Stomach smooth muscle (tissue), 2 donors: ENCODE data around the gene GDPD4.

ENCODE experiments used
- H3K27ac ChIP-seq: one replicate; pipeline ENCODE4 v1.7.0; 2013; ENCODE audit warnings: mild to moderate bottlenecking, low read length, inconsistent platforms
- H3K27me3 ChIP-seq, 2 donors: one replicate each; pipeline ENCODE4 v1.7.0; 2013; ENCODE audit warnings: low read length in 2 of 2; ENCODE audit not compliant: insufficient read depth in 2 of 2, control insufficient read depth in 1 of 2
- H3K36me3 ChIP-seq, 2 donors: one replicate each; pipeline ENCODE4 v1.7.0; 2013; ENCODE audit warnings: low read length in 2 of 2; ENCODE audit not compliant: control insufficient read depth in 2 of 2, insufficient read depth in 2 of 2
- H3K4me1 ChIP-seq: one replicate; pipeline ENCODE4 v1.7.0; 2013; ENCODE audit warnings: low read length; ENCODE audit not compliant: control insufficient read depth, insufficient read depth
- H3K4me3 ChIP-seq, 2 donors: one replicate each; pipeline ENCODE4 v1.7.0; 2013; ENCODE audit warnings: low read length in 2 of 2
- H3K9ac ChIP-seq, 2 donors: one replicate each; pipeline ENCODE4 v1.7.0; 2013; ENCODE audit warnings: low read length in 2 of 2, mild to moderate bottlenecking in 1 of 2
- H3K9me3 ChIP-seq, 2 donors: one replicate each; pipeline ENCODE4 v1.7.0; 2013; ENCODE audit warnings: low read length in 2 of 2; ENCODE audit not compliant: control insufficient read depth in 2 of 2
- donor health status: healthy.
- donor health status: Pancreatic carcinoma.

Gene GDPD4

DNA sequence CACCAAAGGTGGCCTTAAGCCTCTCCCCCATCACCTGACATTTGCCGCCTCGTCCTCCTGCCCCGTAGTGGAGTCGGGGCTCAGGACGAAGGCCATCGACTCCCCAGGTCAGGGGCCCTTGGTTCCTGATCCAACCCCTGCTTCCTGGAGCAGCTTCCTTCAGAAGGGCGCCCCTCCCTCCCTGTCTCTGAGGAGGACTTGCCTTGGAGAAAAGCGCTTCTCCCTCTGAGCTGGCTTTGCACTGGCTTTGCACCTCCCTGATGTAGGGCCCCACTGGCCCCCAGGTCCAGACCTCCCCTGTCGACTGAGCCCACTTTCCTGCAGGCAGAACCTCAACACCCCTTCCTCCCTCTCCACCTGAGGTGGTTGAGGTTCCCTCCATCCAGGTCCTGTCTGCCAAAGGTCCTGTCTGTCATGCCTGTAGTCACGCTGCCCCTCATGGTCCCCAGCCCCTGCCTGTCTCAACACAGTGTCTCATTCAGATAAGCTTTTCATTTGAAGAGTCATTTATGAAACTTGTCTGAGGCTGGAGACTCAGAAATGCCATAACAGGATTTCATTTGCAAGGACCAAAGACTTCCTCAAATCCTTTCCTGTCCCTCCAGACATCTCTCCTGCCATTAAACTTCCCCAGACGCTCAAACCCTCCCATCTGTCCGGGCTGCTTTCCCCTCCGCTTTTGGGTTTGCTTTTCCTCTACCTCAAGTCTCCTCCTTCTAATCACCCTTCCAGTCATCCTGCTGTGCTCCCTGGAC lies 95.0 kb downstream of the GDPD4 start:
- Histone ChIP-seq H3K4me3 (no peak overlapping the region), H3K27me3 (no peaks in the 10 kb centered on the region), H3K36me3 (no peaks in the 10 kb centered on the region), H3K9me3 (no peaks in the 10 kb centered on the region), H3K27ac (no peak overlapping the region), H3K4me1 (peaks cover 5% of the 10 kb centered on the region), H3K9ac (no peak overlapping the region)

DNA sequence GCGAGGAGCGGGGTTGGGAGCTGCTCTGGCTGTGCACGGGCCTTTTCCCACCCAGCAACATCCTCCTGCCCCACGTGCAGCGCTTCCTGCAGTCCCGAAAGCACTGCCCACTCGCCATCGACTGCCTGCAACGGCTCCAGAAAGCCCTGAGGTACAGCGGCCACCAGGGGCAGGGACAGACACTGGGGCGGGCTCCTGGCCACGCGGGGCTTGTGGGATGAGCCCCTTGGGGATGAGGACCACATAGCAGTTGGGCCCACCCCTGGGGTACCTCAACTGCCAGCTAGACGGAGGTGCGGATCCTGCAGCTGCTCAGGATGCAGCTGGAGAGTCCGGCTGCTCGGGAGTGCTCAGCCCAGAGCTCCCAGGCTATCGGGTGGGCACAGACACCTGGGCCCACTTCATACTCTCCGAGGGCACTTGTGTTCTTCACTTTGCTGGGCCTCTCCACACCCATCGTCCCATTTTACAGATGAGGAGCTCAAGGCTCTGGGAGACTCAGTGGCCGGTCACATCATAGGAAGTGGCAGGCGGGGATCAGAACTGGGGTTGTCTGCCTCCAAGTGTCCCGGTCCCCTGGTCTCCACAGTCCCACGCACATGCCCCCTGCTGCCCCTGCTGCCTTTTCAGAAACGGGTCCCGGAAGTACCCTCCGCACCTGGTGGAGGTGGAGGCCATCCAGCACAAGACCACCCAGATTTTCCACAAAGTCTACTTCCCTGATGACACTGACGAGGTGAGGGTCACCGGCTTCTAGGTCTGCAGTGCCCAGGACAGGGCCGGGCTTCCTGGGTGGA lies 95.8 kb downstream of the GDPD4 start:
- H3K9me3 ChIP-seq = no peaks in the 10 kb centered on the region
- H3K4me3 ChIP-seq = no peak overlapping the region
- H3K27ac ChIP-seq = no peak overlapping the region
- no peak overlapping the region for H3K9ac ChIP-seq
- no peaks in the 10 kb centered on the region for H3K36me3 ChIP-seq
- no peaks in the 10 kb centered on the region for H3K27me3 ChIP-seq
- H3K4me1 ChIP-seq = peaks cover 5% of the 10 kb centered on the region

DNA sequence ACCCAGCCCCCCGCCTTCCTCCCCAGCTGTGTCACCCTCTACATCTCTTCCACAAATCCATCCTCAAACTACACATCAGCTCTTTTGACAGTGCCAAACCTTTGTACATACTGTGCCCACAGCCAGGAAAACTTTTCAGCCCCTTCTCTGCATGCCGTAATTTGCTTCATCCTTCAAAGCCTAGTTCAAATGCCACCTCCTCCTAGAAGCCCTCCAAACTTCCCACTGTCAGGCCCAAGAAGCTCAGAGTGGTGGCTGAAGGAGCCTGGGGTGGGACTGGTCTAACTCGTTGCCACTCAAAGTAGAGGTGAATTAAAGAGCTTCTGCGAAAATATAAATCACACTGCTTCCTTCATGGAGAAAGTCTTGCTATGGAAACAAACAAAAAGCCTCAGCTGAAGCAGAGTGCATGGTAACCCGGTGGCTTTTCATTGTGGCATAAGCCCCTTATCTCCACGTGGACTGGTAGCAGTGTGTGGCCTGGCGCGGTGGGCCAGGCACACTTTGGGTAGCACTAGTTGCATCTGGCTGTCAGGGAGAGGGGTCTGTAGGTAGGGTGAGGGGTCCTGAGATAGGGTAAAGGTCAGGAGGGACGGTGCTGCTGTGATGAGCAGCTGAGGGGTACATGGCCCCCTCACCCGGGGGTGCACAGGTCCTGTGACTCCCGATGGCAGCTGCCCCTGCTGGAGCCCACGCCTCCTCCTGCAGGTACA lies 96.6 kb downstream of the GDPD4 start:
- H3K9me3 ChIP-seq = no peaks in the 10 kb centered on the region
- H3K9ac ChIP-seq = no peak overlapping the region
- no peak overlapping the region for H3K4me3 ChIP-seq
- no peak overlapping the region for H3K27ac ChIP-seq
- H3K27me3 ChIP-seq = no peaks in the 10 kb centered on the region
- H3K4me1 ChIP-seq = peaks cover 5% of the 10 kb centered on the region
- H3K36me3 ChIP-seq = no peaks in the 10 kb centered on the region

DNA sequence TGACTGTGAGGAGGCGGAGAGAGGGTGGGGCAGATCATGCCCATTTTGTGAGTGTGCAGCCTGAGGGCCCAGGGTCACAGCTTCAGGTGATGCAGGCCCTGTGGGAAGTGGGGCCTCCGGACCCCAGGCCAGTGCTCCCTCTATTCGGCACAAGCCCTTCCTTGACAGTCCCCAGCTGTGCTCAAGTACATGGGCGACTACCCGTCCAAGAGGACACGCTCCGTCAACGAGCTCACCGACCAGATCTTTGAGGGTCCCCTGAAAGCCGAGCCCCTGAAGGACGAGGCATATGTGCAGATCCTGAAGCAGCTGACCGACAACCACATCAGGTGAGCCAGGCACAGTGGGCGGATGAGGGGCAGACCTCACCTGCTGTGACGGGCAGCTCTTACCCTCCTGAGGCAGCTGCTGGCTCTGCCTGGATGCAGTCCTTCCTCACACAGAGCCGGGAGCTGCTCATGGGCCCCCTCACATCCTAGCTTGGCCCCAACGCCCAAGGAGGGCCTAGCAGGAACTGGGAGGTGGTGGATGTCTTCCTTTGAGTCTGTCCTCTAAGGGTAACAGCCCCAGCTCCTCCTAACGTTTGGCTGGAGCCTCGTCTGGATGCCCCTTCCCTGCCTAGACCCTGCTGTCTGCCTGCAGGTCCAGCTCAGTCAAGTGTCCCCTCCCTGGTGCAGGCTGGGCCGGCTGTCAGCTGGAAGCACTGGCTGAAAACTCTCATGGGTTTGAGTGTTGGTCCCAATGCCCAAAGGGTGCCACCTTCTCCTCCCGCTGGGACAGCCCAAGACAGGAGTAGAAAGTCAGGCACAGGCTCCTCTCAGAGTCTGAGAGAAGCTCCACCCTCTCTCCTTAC lies 97.4 kb downstream of the GDPD4 start:
- H3K36me3 ChIP-seq = no peaks in the 10 kb centered on the region
- no peaks in the 10 kb centered on the region for H3K27me3 ChIP-seq

DNA sequence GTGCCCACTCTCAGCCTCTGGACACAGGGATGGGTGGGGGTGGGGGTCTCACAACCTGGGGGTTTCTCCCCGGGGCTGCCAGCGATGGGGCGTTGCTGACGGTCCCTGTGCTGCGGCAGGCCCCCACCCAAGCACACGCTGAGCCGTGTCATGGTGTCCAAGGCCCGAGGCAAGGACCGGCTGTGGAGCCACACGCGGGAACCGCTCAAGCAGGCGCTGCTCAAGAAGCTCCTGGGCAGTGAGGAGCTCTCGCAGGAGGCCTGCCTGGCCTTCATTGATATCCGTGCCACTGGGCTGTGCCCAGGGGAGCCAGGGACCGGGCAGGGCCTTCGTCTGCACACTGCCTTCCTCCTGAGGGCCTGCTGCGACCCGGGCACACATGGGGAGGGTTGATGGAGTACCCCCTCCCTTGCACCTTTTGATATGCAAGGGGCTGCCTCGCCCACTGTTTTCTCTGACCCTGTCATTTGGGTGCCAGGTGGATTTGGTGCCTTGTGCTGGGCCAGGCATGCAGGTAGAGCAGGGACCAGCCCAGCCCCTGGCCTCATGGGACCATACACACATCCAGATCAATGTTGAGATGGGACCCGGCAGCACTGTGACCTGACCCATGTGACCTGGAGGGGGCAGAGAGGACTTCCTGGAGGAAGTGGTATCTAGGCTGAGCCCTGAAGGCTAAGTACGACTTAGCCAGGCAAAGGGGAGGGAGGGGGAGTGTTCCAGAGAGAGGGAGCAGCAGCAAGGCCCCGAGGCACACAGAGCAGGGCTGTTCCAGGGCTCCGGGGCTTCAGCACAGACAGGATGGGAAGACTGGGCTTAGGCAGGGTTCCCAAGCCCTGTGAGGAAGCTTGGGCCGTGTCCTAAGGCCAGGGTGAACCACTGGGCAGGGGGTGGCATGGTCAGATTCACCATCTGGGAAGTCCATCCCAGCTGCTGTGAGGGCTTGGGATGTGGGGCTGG lies 98.3 kb downstream of the GDPD4 start:
- no peak overlapping the region for H3K4me3 ChIP-seq
- H3K27ac ChIP-seq = no peak overlapping the region
- H3K27me3 ChIP-seq = no peaks in the 10 kb centered on the region
- peaks cover 5% of the 10 kb centered on the region for H3K4me1 ChIP-seq
- no peaks in the 10 kb centered on the region for H3K9me3 ChIP-seq
- no peaks in the 10 kb centered on the region for H3K36me3 ChIP-seq
- no peak overlapping the region for H3K9ac ChIP-seq

More for the DNA sequence above, 97.4 kb downstream of the GDPD4 start:
- no peak overlapping the region for H3K4me3 ChIP-seq
- H3K27ac ChIP-seq = no peak overlapping the region
- H3K4me1 ChIP-seq = peaks cover 5% of the 10 kb centered on the region
- H3K9me3 ChIP-seq = no peaks in the 10 kb centered on the region
- H3K9ac ChIP-seq = no peak overlapping the region

DNA sequence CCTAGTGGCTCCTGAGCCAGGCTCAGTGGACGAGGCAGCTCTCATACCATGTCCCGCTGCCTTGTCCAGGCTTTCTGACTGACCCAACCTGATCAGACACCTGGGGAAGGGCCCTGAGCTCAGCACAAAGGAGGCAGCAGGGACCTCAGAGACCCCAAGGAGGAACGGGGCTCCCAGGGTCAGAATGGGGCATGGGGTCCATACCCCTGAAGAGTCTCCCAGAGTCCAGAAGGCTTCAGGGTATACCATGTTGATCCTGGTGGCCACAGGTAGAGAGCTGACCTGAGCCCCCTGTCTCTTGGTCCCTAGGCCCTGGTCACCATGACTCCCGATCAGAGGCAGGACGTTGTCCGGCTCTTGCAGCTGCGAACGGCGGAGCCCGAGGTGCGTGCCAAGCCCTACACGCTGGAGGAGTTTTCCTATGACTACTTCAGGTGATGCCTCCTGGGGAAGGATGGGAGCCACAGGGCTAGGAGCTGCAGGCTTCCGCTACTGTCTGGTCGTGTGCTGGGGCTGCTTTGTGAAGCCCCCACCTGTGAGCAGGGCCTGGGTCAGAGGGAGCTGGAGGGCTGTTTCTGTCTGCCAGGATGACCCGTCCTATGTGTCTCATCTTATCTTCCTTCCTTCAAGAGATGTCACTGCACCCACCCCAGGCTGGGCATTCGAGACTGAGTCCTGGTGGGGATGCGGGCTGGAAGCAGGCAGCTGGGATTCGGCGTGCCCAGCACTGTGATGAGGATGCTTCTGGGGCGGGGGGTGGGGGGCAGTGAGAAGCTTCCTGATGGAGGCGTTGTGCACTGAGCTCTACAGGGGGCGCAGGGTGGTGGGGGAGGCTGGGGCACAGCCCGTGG lies 99.3 kb downstream of the GDPD4 start:
- Histone ChIP-seq H3K36me3 (no peaks in the 10 kb centered on the region), H3K4me3 (no peak overlapping the region), H3K4me1 (no peaks in the 10 kb centered on the region), H3K27ac (no peak overlapping the region), H3K9ac (no peak overlapping the region), H3K27me3 (no peaks in the 10 kb centered on the region), H3K9me3 (no peaks in the 10 kb centered on the region)

DNA sequence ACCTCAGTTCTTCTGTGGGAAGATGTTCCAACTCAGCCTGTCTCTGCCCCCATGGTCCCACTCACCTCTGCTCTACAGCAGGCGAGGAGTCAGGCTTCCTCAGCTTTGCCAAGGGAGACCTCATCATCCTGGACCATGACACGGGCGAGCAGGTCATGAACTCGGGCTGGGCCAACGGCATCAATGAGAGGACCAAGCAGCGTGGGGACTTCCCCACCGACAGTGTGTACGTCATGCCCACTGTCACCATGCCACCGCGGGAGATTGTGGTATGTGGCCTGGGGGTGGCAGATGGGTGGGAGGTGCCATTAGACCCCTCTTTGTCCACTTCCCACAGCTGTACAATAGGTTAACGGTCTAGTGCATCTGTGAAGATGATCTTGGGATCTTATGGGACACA lies 100.1 kb downstream of the GDPD4 start:
- H3K36me3 ChIP-seq = no peaks in the 10 kb centered on the region
- H3K4me3 ChIP-seq = no peak overlapping the region
- no peak overlapping the region for H3K27ac ChIP-seq
- H3K9ac ChIP-seq = no peak overlapping the region
- H3K9me3 ChIP-seq = no peaks in the 10 kb centered on the region
- H3K4me1 ChIP-seq = no peaks in the 10 kb centered on the region
- H3K27me3 ChIP-seq = no peaks in the 10 kb centered on the region

DNA sequence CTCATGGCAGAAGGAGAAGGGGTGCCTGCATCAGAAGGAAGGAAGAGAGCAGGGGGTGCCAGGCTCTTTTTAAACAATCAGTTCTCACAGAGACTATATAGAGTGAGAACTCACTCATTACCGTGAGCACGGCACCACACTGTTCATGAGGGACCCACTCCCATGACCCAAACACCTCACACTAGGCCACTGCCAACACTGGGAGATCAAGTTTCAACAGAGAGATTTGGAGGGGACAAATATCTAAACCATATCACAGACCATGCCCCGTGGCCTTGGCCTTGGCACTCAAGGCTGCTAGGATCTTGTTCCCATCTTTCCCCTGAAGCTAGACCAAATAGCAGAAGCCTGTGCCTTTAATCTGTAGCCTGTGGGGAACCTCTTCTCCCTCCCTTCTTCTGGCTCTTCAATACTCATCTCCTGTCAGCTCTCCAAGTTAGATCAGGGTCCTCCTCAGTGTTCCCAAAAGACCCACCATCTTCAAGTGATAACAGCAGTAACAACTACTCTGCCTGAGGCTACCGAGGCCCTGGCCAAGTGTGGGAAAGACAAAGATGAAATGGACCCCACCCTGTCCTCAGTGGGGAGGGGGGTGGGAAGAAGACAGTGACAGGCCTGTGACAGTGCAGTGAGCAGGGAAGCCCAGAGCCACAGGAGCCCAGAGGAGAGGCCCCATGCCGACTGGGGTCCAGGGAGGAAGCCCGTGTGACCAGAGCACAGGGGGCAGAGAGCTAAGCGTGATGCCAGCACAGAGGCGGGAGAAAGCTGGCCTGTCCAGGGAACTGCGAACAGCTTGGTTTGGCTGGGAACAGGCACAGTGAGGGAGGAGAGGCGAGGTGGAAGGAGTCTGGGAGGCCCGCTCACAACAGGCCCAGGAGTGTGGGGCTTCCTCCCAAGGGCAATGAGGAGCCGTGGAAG lies 100.9 kb downstream of the GDPD4 start:
- Histone ChIP-seq H3K9ac (no peak overlapping the region), H3K4me1 (no peaks in the 10 kb centered on the region), H3K27me3 (no peaks in the 10 kb centered on the region), H3K4me3 (no peak overlapping the region), H3K27ac (no peak overlapping the region), H3K9me3 (no peaks in the 10 kb centered on the region), H3K36me3 (no peaks in the 10 kb centered on the region)
